Aorta (tissue), 5 donors: Measurements from ENCODE around the gene HHLA2. TPM values are rescaled to one million over a fixed set of nuclear protein-coding genes. Genes with fewer than 3 reads are reported as not detected.

Experiments
- ATAC-seq: fragments of 200-7000 bp; cut with Tn5 transposase; one replicate; pipeline ENCODE4 v1.9.1; 2022; ENCODE audit warnings: moderate library complexity; ENCODE audit not compliant: low FRiP score
- DNase-seq, 2 donors: peaks; one replicate each; pipeline ENCODE4 v3.0.0-alpha.2; 2020
- H3K27ac ChIP-seq, 2 donors: one replicate each; pipeline ENCODE4 v1.5.1; 2013; ENCODE audit warnings: low read length in 2 of 2, mild to moderate bottlenecking in 2 of 2, moderate library complexity in 2 of 2, control low read depth in 1 of 2, inconsistent platforms in 1 of 2, low read depth in 1 of 2
- H3K27me3 ChIP-seq, 2 donors: one replicate each; pipeline ENCODE4 v1.6.1; 2013; ENCODE audit warnings: control low read depth in 1 of 2, low read length in 1 of 2, mild to moderate bottlenecking in 1 of 2, moderate library complexity in 1 of 2; ENCODE audit not compliant: insufficient read depth in 2 of 2, control insufficient read depth in 1 of 2
- H3K36me3 ChIP-seq, 2 donors: one replicate each; pipeline ENCODE4 v1.6.1; 2013; ENCODE audit warnings: control low read depth in 1 of 2, low read length in 1 of 2, mild to moderate bottlenecking in 1 of 2; ENCODE audit not compliant: insufficient read depth in 2 of 2, control insufficient read depth in 1 of 2
- H3K4me1 ChIP-seq, 2 donors: one replicate each; pipeline ENCODE4 v1.6.1; 2013; ENCODE audit warnings: low read length in 2 of 2, control low read depth in 1 of 2, mild to moderate bottlenecking in 1 of 2, moderate library complexity in 1 of 2; ENCODE audit not compliant: insufficient read depth in 2 of 2, control insufficient read depth in 1 of 2
- H3K4me3 ChIP-seq, 2 donors: one replicate each; pipeline ENCODE4 v1.5.1; 2013; ENCODE audit warnings: low read length in 2 of 2, control low read depth in 1 of 2, mild to moderate bottlenecking in 1 of 2
- H3K9me3 ChIP-seq: one replicate; pipeline ENCODE4 v1.6.1; 2013; ENCODE audit warnings: mild to moderate bottlenecking, low read length; ENCODE audit not compliant: control insufficient read depth
- WGBS, 2 donors: extraction: QIAGEN DNeasy Blood & Tissue Kit; methylation state at CpG; one replicate each; pipeline ENCODE4 v1.1.7; 2013; 5-methylcytosine and 5-hydroxymethylcytosine counted together
- intact Hi-C, 2 donors: fragments of 100-400 bp; cut with DNase I; formaldehyde crosslinking; loops; one replicate each; pipeline versions ENCODE4 v1.14.2 to v1.15.0; 2022
- polyA plus RNA-seq, 2 donors: library from polyadenylated mRNA; stranded (reverse); fragments of 200-250 nt; gene quantifications; one replicate each; pipeline ENCODE4 v1.2.3, GENCODE V29; 2013
- total RNA-seq, 2 donors: library from RNA; stranded (reverse); fragmentation: NEBNext Ultra II Directional; extraction: Animal tissue kit (Norgen Biotek cat#: 25700); gene quantifications; one replicate each; pipeline ENCODE4 v1.2.1, GENCODE V29; 2021
- donor health status: healthy with polysubstance abuse.
- donor health status: Bipolar disorder and iron deficiency.
- donor health status: DM: no; HTN: no; CAD: no.
- donor health status: DM: no; HTN: no; CAD: no.
- donor health status: DM: yes; HTN: yes; CAD: no.

The HHLA2 gene
- total and polyA plus RNA-seq, 4 donors: 0.64 to 10.6 TPM; not detected in 2

DNA sequence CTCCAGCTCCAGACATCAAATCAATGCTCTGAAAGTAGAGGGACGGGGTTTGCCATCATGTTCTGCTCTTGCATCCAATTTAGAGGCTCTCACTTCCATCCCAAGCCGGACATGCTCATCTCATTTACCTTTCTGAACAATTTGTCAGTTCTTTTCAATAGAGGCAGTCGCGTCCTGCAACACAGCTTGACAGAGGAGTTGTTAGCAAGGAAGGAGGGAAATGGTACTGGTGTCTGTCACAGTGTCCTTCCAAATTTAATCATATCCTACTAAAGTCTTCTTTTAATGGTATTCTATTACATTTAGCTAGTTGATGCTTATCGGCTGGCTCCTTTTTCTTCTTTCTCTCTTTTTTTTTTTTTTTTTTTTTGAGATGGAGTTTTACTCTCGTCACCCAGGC is 45.6 kb downstream of the HHLA2 start:
- Histone ChIP-seq H3K27me3 (no peaks in the 10 kb centered on the region), H3K36me3 (no peaks in the 10 kb centered on the region), H3K27ac (no peak overlapping the region), H3K4me3 (no peak overlapping the region), H3K4me1 (no peaks in the 10 kb centered on the region), H3K9me3 (peaks cover 2% of the 10 kb centered on the region)
- ATAC-seq (no peak), DNase-seq (no peak)
- intact Hi-C loops: no loop called here
- WGBS, 2 donors: 82 to 94% methylated on average over 6 of the region's 6 CpGs

DNA sequence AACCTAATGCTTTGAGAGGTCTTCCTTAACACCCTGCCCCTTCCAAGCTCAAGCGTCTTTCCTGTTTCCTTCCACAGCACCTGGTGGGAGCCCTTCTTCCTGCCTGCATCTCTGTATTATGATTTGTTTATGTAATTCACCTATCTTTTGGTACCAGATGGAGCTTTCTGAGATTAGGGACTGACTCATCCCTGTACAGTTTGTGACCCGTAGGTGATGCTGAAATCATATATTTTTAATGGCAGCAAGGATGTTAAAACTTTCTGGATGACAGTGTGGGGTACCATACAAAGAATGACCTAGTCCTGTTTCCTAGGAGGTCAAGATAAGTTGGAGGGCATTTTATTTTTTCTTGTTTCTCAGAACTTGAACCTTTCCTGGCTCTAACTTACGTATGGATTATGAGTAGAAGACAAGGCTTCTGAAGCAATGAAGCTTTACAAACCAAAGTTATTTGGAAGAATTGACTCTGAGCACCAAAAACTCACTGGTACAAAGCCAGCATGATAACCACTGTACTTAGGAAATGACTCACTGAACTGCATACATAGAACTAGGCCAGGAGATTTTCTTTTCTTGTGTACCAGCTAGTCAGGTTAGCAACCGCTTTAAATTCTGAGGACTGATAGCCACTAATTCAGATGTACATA is 46.6 kb downstream of the HHLA2 start:
- H3K27me3 ChIP-seq: no peaks in the 10 kb centered on the region
- peaks cover 2% of the 10 kb centered on the region for H3K9me3 ChIP-seq
- DNase-seq (no peak), ATAC-seq (no peak)
- no peak overlapping the region for H3K4me3 ChIP-seq
- 53 to 75% methylated on average over 4 of the region's 4 CpGs for WGBS, 2 donors
- intact Hi-C loops: no loop called here
- H3K27ac ChIP-seq: no peak overlapping the region
- no peaks in the 10 kb centered on the region for H3K36me3 ChIP-seq
- H3K4me1 ChIP-seq: no peaks in the 10 kb centered on the region

DNA sequence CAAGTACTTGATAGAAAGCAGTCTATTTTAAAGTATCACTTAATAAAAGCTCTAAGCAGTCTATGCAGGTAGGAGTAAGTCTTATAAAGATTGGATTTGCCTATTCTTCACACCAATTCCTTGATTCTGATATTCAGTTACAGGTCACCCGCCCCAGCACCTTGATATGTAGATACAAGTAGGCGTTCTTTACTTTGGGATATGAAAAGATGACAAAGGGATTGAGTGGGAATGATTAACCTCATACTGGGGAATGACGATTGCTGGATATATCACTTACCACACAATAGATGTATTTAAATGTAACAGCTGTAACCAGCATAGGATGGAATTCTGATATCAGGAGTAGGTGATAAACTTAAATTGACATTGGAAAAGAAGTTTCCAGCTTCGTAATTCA is 47.1 kb downstream of the HHLA2 start:
- 93 to 95% methylated on average over 4 of the region's 4 CpGs for WGBS, 2 donors
- ATAC-seq: no peak
- H3K36me3 ChIP-seq: no peaks in the 10 kb centered on the region

DNA sequence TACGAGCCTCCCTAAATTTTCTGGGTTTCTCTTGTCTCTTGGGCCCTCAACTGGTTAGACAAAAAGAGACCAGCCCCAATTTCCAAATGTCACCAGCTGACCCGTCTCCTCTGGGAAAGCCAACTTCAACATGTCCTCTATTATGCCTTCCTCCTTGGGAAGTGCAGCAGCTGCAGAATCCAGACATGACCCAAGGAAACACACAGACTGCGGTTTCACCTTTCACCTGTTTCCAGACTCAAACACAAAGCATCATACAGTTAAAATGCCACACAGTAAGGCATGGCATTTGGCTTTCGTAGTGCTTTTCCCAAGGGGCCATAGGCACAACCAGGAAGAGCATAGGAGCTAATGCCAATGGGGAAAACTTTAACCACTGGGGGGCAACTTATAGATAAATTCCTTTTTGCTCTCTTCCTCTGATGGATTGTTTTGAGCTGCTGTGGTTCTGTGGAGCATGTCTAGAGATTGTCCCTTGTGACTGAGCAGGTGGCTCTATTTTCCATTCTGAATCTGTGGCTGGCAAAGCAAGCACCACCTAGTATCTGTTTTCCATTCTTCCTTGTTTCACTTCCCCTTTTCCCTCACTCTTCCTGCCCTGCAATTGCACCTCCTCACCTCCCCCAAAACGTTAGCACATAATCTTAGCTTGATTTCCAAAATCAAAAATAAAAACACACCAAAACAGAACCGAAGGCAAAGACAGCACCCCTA is 49.3 kb downstream of the HHLA2 start:
- intact Hi-C loops: no loop called here
- Histone ChIP-seq H3K9me3 (peaks cover 2% of the 10 kb centered on the region), H3K27me3 (no peaks in the 10 kb centered on the region), H3K36me3 (no peaks in the 10 kb centered on the region), H3K27ac (no peak overlapping the region), H3K4me1 (no peaks in the 10 kb centered on the region), H3K4me3 (no peak overlapping the region)
- WGBS, 2 donors: 39 to 82% methylated on average over 6 of the region's 6 CpGs
- no peak for ATAC-seq
- no peak for DNase-seq

More for the DNA sequence above, 47.1 kb downstream of the HHLA2 start:
- intact Hi-C loops: no loop called here
- peaks cover 2% of the 10 kb centered on the region for H3K9me3 ChIP-seq
- no peak overlapping the region for H3K4me3 ChIP-seq
- no peaks in the 10 kb centered on the region for H3K4me1 ChIP-seq
- H3K27me3 ChIP-seq: no peaks in the 10 kb centered on the region
- no peak for DNase-seq
- no peak overlapping the region for H3K27ac ChIP-seq

DNA sequence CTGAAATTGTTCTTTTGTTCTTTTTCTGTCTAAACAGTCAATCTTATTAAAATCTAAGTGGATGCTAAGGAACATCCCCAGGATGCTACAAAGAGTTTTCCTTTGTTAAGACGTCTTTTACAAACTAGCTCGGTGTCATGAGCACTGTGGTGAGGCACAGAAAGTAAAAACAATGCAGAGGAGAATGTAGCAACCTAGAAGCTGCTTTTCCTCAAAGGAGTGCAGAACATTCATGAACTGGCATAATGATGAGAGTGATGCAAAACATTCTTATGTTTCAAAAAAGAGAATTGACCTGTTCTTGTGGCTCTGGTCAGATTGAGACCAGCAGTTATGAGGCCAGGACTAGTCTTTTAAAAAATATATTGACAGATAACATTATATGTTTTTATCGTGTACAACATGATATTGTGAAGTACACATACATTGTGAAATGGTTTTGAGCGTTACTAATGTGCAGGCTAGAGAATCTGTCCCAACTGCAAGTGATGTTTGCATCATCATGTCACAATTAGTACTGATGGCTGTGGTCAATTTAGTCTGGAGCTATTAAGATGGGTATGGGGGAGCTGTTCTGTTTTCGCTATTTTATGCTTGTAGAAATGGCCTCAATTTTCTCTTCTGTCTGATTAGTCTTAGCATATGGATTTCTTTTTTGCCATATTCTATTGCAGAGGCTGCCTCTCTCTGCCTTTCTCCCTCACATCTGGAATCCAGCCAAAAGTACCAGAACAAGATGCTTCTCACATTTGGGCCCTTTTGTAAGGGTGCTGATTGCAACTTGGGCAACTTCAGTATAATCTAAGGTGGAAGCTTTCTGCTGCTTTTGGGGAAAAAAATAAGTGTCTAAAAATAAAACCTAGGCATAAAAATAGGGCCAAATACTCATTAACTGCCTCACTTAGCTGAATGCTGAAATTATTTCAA is 50.2 kb downstream of the HHLA2 start:
- H3K9me3 ChIP-seq: peaks cover 2% of the 10 kb centered on the region
- no peak for ATAC-seq
- no peaks in the 10 kb centered on the region for H3K36me3 ChIP-seq
- no peak overlapping the region for H3K27ac ChIP-seq
- no peak overlapping the region for H3K4me3 ChIP-seq
- WGBS, 2 donors: 89 to 92% methylated on average over 5 of the region's 5 CpGs
- intact Hi-C loops: no loop called here
- no peak for DNase-seq
- no peaks in the 10 kb centered on the region for H3K27me3 ChIP-seq
- no peaks in the 10 kb centered on the region for H3K4me1 ChIP-seq

DNA sequence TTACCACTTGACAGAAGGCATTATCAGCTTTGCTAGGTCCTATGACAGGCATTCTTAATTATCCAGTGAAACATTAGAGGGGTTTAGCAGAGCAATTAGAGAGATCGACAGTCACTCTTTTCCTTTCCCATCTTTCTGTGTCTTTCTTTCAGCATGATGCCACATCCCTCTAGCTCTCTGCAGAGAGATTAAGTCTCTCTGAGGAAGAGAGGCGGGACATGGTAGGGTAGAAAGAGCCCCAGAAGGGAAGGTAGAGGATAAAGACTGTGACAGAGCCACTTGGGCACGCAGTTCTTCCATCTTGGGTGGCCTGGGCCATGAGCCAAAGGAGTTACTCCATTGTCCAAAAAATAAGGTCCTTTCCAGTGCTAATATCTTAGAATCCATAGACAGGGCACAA is 55.8 kb downstream of the HHLA2 start:
- Histone ChIP-seq H3K4me3 (no peak overlapping the region), H3K9me3 (no peaks in the 10 kb centered on the region), H3K36me3 (no peaks in the 10 kb centered on the region), H3K27me3 (no peaks in the 10 kb centered on the region), H3K4me1 (no peaks in the 10 kb centered on the region), H3K27ac (no peak overlapping the region)
- ATAC-seq (no peak), DNase-seq (no peak)
- intact Hi-C loops: no loop called here
- WGBS, 2 donors: 63 to 74% methylated on average over 3 of the region's 3 CpGs

DNA sequence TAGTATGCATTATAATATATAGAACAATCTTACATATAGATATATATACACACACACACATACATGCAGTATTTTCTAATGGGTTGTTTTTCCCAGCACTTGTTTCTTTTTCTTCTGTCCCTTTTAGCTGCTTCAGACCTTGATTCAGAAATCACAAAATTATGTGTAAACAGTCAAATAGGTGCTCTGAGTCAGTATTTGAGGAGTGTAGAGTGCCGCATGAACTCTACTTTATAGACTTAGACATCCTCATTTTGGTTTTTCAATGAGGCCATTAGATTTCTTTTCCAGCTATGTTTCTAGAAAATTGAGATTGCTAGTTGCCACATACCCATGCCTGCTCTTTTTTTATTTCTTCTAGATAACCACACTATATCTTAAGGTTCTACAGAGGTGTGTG is 58.2 kb downstream of the HHLA2 start:
- intact Hi-C loops: no loop called here
- H3K4me1 ChIP-seq: no peaks in the 10 kb centered on the region
- no peak overlapping the region for H3K4me3 ChIP-seq
- WGBS, 2 donors: 94 to 95% methylated on average over 1 of the region's 1 CpG
- H3K27me3 ChIP-seq: no peaks in the 10 kb centered on the region
- no peak for ATAC-seq
- DNase-seq: no peak
- H3K36me3 ChIP-seq: no peaks in the 10 kb centered on the region
- H3K9me3 ChIP-seq: no peaks in the 10 kb centered on the region
- no peak overlapping the region for H3K27ac ChIP-seq

DNA sequence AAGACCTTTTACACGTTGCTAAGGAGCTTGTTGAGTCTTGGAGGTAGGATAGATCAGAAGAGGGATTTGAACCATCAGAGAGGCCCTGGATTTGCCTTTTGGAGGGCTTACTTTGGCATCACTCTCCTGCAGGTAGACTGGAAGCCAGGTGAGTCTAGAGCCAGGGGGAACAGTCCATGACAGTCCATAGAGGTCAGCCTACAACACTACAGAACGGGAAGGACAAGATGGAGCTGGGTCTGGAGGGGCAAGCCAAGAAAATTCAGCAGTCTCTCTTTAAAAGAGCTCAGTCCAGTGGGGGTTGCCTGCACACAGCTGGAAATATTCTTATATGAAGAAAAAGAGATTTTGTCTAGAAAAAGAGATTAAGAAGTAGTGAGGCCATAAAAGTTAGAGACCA is 60.7 kb downstream of the HHLA2 start:
- Histone ChIP-seq H3K4me3 (no peak overlapping the region), H3K36me3 (no peaks in the 10 kb centered on the region), H3K27ac (no peak overlapping the region), H3K9me3 (no peaks in the 10 kb centered on the region), H3K27me3 (no peaks in the 10 kb centered on the region), H3K4me1 (no peaks in the 10 kb centered on the region)
- ATAC-seq (no peak), DNase-seq (no peak)
- WGBS, 2 donors: 83 to 87% methylated on average over 2 of the region's 2 CpGs
- intact Hi-C loops: no loop called here
